Measurements from ENCODE around the gene RGS19. TPM values are rescaled to one million over a fixed set of nuclear protein-coding genes. Genes with fewer than 3 reads are reported as not detected.

Gene RGS19
- total and polyA plus RNA-seq, 2 donors from 2014 or later: 6.8 to 20.2 TPM

GRCh38 chr20:64064145-64064698 is 15.1 kb downstream of the RGS19 start:
- no peak for FAIRE-seq
- Histone ChIP-seq H3K36me3 (ENCODE audit: control insufficient read depth in 2 of 3, insufficient read depth in 3 of 3, low read length in 3 of 3) (no peaks in the 10 kb centered on the region), H3K9ac (ENCODE audit: low read length in 3 of 3) (peak overlapping the region in 2 of 3 donors; percentile 25 to 75), H3K27me3 (ENCODE audit: control insufficient read depth, insufficient read depth, low read length) (no peaks in the 10 kb centered on the region), H3K27ac (ENCODE audit: low read depth in 2 of 2, low read length in 2 of 2) (no peak overlapping the region), H3K4me3 (ENCODE audit: low read length in 3 of 3) (peak overlapping the region in 2 of 3 donors; percentile 55 to 74), H3K4me1 (ENCODE audit: control insufficient read depth in 2 of 3, insufficient read depth in 2 of 3, low read depth in 1 of 3, low read length in 3 of 3) (peaks cover 0 to 18% (median 6%) of the 10 kb centered on the region in 3 donors), H3K9me3 (ENCODE audit: control insufficient read depth in 2 of 3, insufficient read depth in 1 of 3, low read length in 3 of 3) (no peaks in the 10 kb centered on the region)
- intact Hi-C loops (cut with DNase I): no loop called here
- DNase-seq: no peak
- no peak for TF ChIP-seq CTCF (IDR thresholded peaks at IDR 0.05; ENCODE audit: borderline replicate concordance, extremely low read depth, insufficient read depth)

GRCh38 chr20:64063389-64064144 is 15.8 kb downstream of the RGS19 start:
- Histone ChIP-seq H3K9ac (ENCODE audit: low read length in 3 of 3) (peak overlapping the region; percentile 23 to 75 (median 25)), H3K27me3 (ENCODE audit: control insufficient read depth, insufficient read depth, low read length) (no peaks in the 10 kb centered on the region), H3K9me3 (ENCODE audit: control insufficient read depth in 2 of 3, insufficient read depth in 1 of 3, low read length in 3 of 3) (no peaks in the 10 kb centered on the region), H3K27ac (ENCODE audit: low read depth in 2 of 2, low read length in 2 of 2) (peak overlapping the region in 1 of 2 donors; percentile 43), H3K4me3 (ENCODE audit: low read length in 3 of 3) (peak overlapping the region; percentile 55 to 74 (median 61)), H3K36me3 (ENCODE audit: control insufficient read depth in 2 of 3, insufficient read depth in 3 of 3, low read length in 3 of 3) (no peaks in the 10 kb centered on the region), H3K4me1 (ENCODE audit: control insufficient read depth in 2 of 3, insufficient read depth in 2 of 3, low read depth in 1 of 3, low read length in 3 of 3) (peaks cover 0 to 18% (median 6%) of the 10 kb centered on the region in 3 donors)
- DNase-seq (peak in 2 of 5 donors; percentile 63 to 86), FAIRE-seq (no peak)
- intact Hi-C loops (cut with DNase I): no loop called here
- TF ChIP-seq CTCF (IDR thresholded peaks at IDR 0.05; ENCODE audit: borderline replicate concordance, extremely low read depth, insufficient read depth): no peak

- FAIRE-seq (no peak), DNase-seq (peak; percentile 98 to 99 (median 98))
- no peaks in the 10 kb centered on the region for H3K36me3 ChIP-seq (ENCODE audit: control insufficient read depth in 2 of 3, insufficient read depth in 3 of 3, low read length in 3 of 3)
- intact Hi-C loops (cut with DNase I): no loop called here
- TF ChIP-seq CTCF (IDR thresholded peaks at IDR 0.05; ENCODE audit: borderline replicate concordance, extremely low read depth, insufficient read depth): no peak
- H3K27me3 ChIP-seq (ENCODE audit: control insufficient read depth, insufficient read depth, low read length): no peaks in the 10 kb centered on the region
- H3K4me3 ChIP-seq (ENCODE audit: low read length in 3 of 3): peak within 1 kb of the TSS; percentile 58 to 74 (median 61)
- no peaks in the 10 kb centered on the region for H3K9me3 ChIP-seq (ENCODE audit: control insufficient read depth in 2 of 3, insufficient read depth in 1 of 3, low read length in 3 of 3)
- H3K4me1 ChIP-seq (ENCODE audit: control insufficient read depth in 2 of 3, insufficient read depth in 2 of 3, low read depth in 1 of 3, low read length in 3 of 3): peaks cover 0 to 18% (median 6%) of the 10 kb centered on the region in 3 donors
- H3K27ac ChIP-seq (ENCODE audit: low read depth in 2 of 2, low read length in 2 of 2): peak within 1 kb of the TSS; percentile 65 to 78
- peak within 1 kb of the TSS; percentile 23 to 75 (median 41) for H3K9ac ChIP-seq (ENCODE audit: low read length in 3 of 3)
These were observed 16.5 kb downstream of the RGS19 start, which contains the start of gene TCEA2 for GRCh38 chr20:64062596-64063388. TCEA2 (plus strand) TSS chr20:64063198; CDS start chr20:64063313, 115 bp downstream.
